Esophagus squamous epithelium (tissue), 5 donors: ENCODE results near the gene MOB2. TPM values are rescaled to one million over a fixed set of nuclear protein-coding genes. Genes with fewer than 3 reads are reported as not detected.

Experiments used
- DNase-seq: peaks from one replicate; lab custom pipeline; 2025; lab: John Stamatoyannopoulos, UW
- H3K27ac ChIP-seq, 4 donors: fragments of 200-600 bp; sonication (generic); one replicate each; pipeline ENCODE4 v1.5.1; 2016 to 2019; ENCODE audit warnings: mild to moderate bottlenecking in 1 of 4
- H3K27me3 ChIP-seq, 4 donors: fragments of 200-600 bp; sonication (generic); 1 replicate in 3 of 4; 2 replicates in 1 of 4; pipeline versions ENCODE4 v1.5.1 to v1.6.0; 2017 to 2021; ENCODE audit warnings: antibody characterized with exemption in 1 of 4
- H3K36me3 ChIP-seq, 3 donors: fragments of 200-600 bp; sonication (generic); one replicate each; pipeline ENCODE4 v1.5.1; 2016 to 2019
- H3K4me1 ChIP-seq, 3 donors: fragments of 200-600 bp; sonication (generic); one replicate each; pipeline ENCODE4 v1.5.1; 2017 to 2019
- H3K4me3 ChIP-seq, 4 donors: fragments of 200-600 bp; sonication (generic); 1 replicate in 3 of 4; 2 replicates in 1 of 4; pipeline ENCODE4 v1.5.1; 2016 to 2019; ENCODE audit warnings: mild to moderate bottlenecking in 2 of 4, moderate library complexity in 1 of 4
- H3K9me3 ChIP-seq, 3 donors: fragments of 200-600 bp; sonication (generic); one replicate each; pipeline ENCODE4 v1.5.1; 2016 to 2019
- POLR2A ChIP-seq, 4 donors: fragments of 450-650 bp; IDR thresholded peaks; one replicate each; pipeline ENCODE4 v1.6.1; 2017; ENCODE audit warnings: antibody characterized with exemption in 4 of 4, mild to moderate bottlenecking in 4 of 4, moderate library complexity in 3 of 4
- WGBS, 2 donors: methylation state at CpG; one replicate each; pipeline ENCODE4 v1.1.5; 2018; 5-methylcytosine and 5-hydroxymethylcytosine counted together
- intact Hi-C: fragments of 100-400 bp; cut with DNase I; formaldehyde crosslinking; loops from one replicate; pipeline ENCODE4 v1.15.0; 2022
- total RNA-seq, 4 donors: library from RNA; depleted of rRNA; stranded (reverse); fragments of >200 nt; gene quantifications; one replicate each; pipeline ENCODE4 v1.1.0, GENCODE V29; 2016
- TF ChIP-seq, protein P1 (sequence below), 6 experiments: fragments of 450-650 bp in 4 of 6; fragments of 200-600 bp in 2 of 6; sonication (generic) in 2 of 6; IDR thresholded peaks; one replicate each; pipeline ENCODE4 v1.5.1; 2016 to 2019; ENCODE audit warnings: antibody characterized with exemption in 6 of 6, mild to moderate bottlenecking in 4 of 6, moderate library complexity in 4 of 6
- donor health status: DM: yes; HTN: yes; CAD: no.

Gene MOB2
- total RNA-seq, 4 donors from 2014 or later: 21.5 to 45.0 (median 30.1) TPM

DNA sequence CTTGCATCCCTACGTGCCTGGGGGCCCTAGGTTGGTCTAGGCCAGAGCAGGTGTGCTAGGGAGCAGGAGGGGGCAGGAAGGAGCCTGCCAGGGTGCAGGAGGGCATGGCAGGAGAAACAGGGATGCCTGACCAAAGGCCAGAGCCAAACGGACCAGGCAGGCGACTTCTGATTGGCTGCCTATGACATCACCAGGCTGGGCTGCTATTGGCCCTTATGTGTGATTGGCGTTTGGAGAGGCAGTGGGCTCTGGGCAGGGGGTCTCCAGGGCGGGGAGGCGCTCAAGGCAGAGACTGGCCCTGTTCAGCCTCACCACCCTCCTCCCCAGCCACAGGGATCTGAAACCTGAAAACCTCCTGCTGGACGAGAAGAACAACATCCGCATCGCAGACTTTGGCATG is 44.4 kb downstream of the MOB2 start:
- TF ChIP-seq, protein P1, sequence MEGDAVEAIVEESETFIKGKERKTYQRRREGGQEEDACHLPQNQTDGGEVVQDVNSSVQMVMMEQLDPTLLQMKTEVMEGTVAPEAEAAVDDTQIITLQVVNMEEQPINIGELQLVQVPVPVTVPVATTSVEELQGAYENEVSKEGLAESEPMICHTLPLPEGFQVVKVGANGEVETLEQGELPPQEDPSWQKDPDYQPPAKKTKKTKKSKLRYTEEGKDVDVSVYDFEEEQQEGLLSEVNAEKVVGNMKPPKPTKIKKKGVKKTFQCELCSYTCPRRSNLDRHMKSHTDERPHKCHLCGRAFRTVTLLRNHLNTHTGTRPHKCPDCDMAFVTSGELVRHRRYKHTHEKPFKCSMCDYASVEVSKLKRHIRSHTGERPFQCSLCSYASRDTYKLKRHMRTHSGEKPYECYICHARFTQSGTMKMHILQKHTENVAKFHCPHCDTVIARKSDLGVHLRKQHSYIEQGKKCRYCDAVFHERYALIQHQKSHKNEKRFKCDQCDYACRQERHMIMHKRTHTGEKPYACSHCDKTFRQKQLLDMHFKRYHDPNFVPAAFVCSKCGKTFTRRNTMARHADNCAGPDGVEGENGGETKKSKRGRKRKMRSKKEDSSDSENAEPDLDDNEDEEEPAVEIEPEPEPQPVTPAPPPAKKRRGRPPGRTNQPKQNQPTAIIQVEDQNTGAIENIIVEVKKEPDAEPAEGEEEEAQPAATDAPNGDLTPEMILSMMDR (IDR thresholded peaks at IDR 0.05): no peak
- no peak for TF ChIP-seq POLR2A (IDR thresholded peaks at IDR 0.05)
- intact Hi-C loops: no loop called here
- WGBS, 2 donors: no CpG with 5 or more reads among the region's 9 CpGs
- Histone ChIP-seq H3K4me1 (peaks cover 0 to 9% (median 0%) of the 10 kb centered on the region in 3 donors), H3K36me3 (no peaks in the 10 kb centered on the region), H3K27me3 (peaks cover 0 to 78% (median 0%) of the 10 kb centered on the region in 4 donors), H3K9me3 (no peaks in the 10 kb centered on the region), H3K27ac (no peak overlapping the region), H3K4me3 (no peak overlapping the region)
- no peak for DNase-seq

DNA sequence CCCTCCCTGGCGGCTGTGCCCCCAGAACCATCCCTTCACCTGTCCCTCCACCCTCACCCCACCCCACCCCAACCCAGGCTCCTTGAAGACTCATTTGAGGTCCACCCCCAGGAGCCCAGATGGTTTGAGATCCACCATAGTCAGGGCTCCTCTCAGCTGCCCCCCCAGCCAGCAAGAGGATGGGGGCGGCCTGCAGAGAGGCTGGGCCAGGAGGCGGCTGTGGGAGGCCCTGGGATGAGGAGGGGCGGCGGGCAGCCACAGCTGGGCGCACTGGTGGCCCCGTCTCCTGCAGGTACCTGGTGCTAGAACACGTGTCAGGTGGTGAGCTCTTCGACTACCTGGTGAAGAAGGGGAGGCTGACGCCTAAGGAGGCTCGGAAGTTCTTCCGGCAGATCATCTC is 46.1 kb downstream of the MOB2 start:
- no peak for DNase-seq
- H3K9me3 ChIP-seq: no peaks in the 10 kb centered on the region
- WGBS, 2 donors: 90 to 100% methylated on average over 1 to 2 of the region's 12 CpGs
- no peak overlapping the region for H3K4me3 ChIP-seq
- TF ChIP-seq, protein P1 (IDR thresholded peaks at IDR 0.05): no peak
- H3K27me3 ChIP-seq: peaks cover 0 to 90% (median 0%) of the 10 kb centered on the region in 4 donors
- no peaks in the 10 kb centered on the region for H3K36me3 ChIP-seq
- no peak overlapping the region for H3K27ac ChIP-seq
- intact Hi-C loops: no loop called here
- H3K4me1 ChIP-seq: peaks cover 0 to 12% (median 0%) of the 10 kb centered on the region in 3 donors

DNA sequence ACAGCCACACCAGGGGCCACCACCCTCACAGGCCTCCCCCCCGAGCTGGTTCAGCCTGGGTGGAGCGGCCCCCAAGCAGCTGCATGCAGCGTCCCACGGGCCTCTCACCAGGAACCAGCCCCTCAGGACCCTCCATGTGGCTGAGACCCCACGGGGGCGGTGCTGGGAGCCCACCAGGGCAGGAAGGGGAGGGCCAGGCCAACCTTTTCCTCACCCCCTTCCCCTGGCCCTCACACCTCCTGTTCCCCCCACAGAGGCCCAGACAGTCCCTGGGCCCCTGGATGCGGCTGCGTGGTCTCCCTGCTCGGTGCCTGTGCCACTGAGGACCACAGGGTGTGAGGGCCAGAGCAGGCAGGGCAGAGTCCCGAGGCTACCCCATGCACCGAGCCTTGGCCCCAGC is 46.5 kb downstream of the MOB2 start:
- no peak overlapping the region for H3K27ac ChIP-seq
- peaks cover 0 to 88% (median 0%) of the 10 kb centered on the region in 4 donors for H3K27me3 ChIP-seq
- no CpG with 5 or more reads among the region's 11 CpGs for WGBS, 2 donors
- no peak overlapping the region for H3K4me3 ChIP-seq
- DNase-seq: no peak
- H3K9me3 ChIP-seq: no peaks in the 10 kb centered on the region
- intact Hi-C loops: no loop called here
- TF ChIP-seq POLR2A (IDR thresholded peaks at IDR 0.05): no peak
- TF ChIP-seq, protein P1 (IDR thresholded peaks at IDR 0.05): no peak
- H3K36me3 ChIP-seq: no peaks in the 10 kb centered on the region
- H3K4me1 ChIP-seq: peaks cover 0 to 13% (median 0%) of the 10 kb centered on the region in 3 donors

DNA sequence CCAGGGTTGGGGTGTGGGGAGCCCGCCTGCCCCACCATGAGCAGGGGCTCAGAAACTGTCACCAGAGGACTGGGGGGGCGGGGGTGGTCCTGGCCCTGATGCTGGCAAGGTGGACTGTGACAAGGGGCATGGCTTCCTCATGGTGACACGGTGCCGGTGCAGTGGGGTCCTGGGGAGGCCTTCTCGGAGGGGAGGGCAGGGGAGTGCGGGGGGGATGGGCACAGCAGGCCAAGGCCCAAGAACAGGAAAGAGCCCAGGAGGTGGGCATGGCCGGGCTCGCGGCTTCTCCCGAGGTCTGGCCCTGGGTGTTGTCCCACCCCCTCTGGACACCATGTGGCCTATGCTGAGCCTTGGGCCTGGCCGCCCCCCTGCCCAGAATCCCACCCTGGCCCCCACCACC is 47.2 kb downstream of the MOB2 start:
- WGBS, 2 donors: 80% methylated on average over 1 of the region's 11 CpGs; no CpG with 5 or more reads in 1 of the 2 donors
- Histone ChIP-seq H3K27me3 (peaks cover 0 to 87% (median 0%) of the 10 kb centered on the region in 4 donors), H3K4me3 (no peak overlapping the region), H3K27ac (no peak overlapping the region), H3K9me3 (no peaks in the 10 kb centered on the region), H3K36me3 (no peaks in the 10 kb centered on the region), H3K4me1 (peaks cover 0 to 13% (median 0%) of the 10 kb centered on the region in 3 donors)
- no peak for TF ChIP-seq POLR2A (IDR thresholded peaks at IDR 0.05)
- no peak for DNase-seq
- intact Hi-C loops: no loop called here

DNA sequence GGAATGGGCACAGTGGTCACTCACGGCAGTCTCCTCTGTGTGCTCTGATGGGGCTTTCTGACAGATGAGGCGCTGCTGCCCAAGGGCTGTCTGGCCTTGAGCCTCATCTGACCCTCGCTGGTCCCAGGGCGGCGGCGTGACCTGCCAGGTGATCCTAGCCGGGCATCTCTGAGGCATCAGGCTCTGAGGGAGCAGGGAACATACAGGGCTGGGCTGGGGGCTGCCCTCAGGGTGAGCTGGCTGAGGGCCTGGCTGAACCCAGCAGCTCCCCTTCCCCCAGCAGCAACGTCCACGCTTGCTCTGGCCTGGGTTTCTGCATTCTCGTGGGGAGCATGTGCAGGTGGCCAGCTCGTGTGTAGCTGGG is 47.6 kb downstream of the MOB2 start:
- Histone ChIP-seq H3K4me1 (peaks cover 0 to 13% (median 0%) of the 10 kb centered on the region in 3 donors), H3K27me3 (peaks cover 0 to 87% (median 0%) of the 10 kb centered on the region in 4 donors), H3K36me3 (no peaks in the 10 kb centered on the region), H3K4me3 (no peak overlapping the region), H3K9me3 (no peaks in the 10 kb centered on the region), H3K27ac (no peak overlapping the region)
- 40% methylated on average over 1 of the region's 11 CpGs; no CpG with 5 or more reads in 1 of the 2 donors for WGBS, 2 donors
- TF ChIP-seq, protein P1 (IDR thresholded peaks at IDR 0.05): no peak
- no peak for TF ChIP-seq POLR2A (IDR thresholded peaks at IDR 0.05)
- no peak for DNase-seq
- intact Hi-C loops: no loop called here
